Glutamatergic neuron (in vitro differentiated cells): Measurements from ENCODE around the gene CDC27. TPM values are rescaled to one million over a fixed set of nuclear protein-coding genes. Genes with fewer than 3 reads are reported as not detected.

Experiments used
- DNase-seq: peaks from one replicate; pipeline ENCODE4 v3.0.0; 2022
- H3K27ac Mint-ChIP-seq: one replicate; pipeline ENCODE4 v1.8.0; 2020; ENCODE audit warnings: mild to moderate bottlenecking, mixed read lengths, inconsistent platforms; ENCODE audit not compliant: unreplicated experiment
- H3K27me3 Mint-ChIP-seq: one replicate; pipeline ENCODE4 v1.8.0; 2020; ENCODE audit warnings: mild to moderate bottlenecking, moderate library complexity, mixed read lengths, inconsistent platforms; ENCODE audit not compliant: unreplicated experiment
- H3K36me3 Mint-ChIP-seq: one replicate; pipeline ENCODE4 v1.8.0; 2020; ENCODE audit warnings: mild to moderate bottlenecking, mixed read lengths, inconsistent platforms; ENCODE audit not compliant: unreplicated experiment
- H3K4me1 Mint-ChIP-seq: one replicate; pipeline ENCODE4 v1.8.0; 2020; ENCODE audit warnings: mild to moderate bottlenecking, low read depth, mixed read lengths, inconsistent platforms; ENCODE audit not compliant: unreplicated experiment
- H3K4me3 Mint-ChIP-seq: one replicate; pipeline ENCODE4 v1.8.0; 2020; ENCODE audit warnings: mild to moderate bottlenecking, mixed read lengths, inconsistent platforms; ENCODE audit not compliant: unreplicated experiment
- H3K9me3 Mint-ChIP-seq: one replicate; pipeline ENCODE4 v1.8.0; 2020; ENCODE audit warnings: mild to moderate bottlenecking, moderate library complexity, mixed read lengths, inconsistent platforms; ENCODE audit not compliant: unreplicated experiment
- total RNA-seq: library from RNA; stranded (reverse); fragmentation: NEBNext Ultra II Directional; extraction: Animal tissue kit (Norgen Biotek cat#: 25700); gene quantifications from one replicate; pipeline ENCODE4 v1.2.1, GENCODE V29; 2021; ENCODE audit not compliant: unreplicated experiment
- TF ChIP-seq, protein P1 (sequence below): fragments of 200-600 bp; sonication (generic); IDR thresholded peaks from one replicate; pipeline ENCODE4 v1.5.0; 2021; ENCODE audit not compliant: partially characterized antibody, unreplicated experiment

The CDC27 gene
- total RNA-seq, 1 donor from 2014 or later, result 94.6 TPM

- no peak for DNase-seq
- no peak overlapping the region for H3K4me3 Mint-ChIP-seq
- H3K9me3 Mint-ChIP-seq, result peaks cover 1% of the 10 kb centered on the region
- no peaks in the 10 kb centered on the region for H3K36me3 Mint-ChIP-seq
- TF ChIP-seq, protein P1, sequence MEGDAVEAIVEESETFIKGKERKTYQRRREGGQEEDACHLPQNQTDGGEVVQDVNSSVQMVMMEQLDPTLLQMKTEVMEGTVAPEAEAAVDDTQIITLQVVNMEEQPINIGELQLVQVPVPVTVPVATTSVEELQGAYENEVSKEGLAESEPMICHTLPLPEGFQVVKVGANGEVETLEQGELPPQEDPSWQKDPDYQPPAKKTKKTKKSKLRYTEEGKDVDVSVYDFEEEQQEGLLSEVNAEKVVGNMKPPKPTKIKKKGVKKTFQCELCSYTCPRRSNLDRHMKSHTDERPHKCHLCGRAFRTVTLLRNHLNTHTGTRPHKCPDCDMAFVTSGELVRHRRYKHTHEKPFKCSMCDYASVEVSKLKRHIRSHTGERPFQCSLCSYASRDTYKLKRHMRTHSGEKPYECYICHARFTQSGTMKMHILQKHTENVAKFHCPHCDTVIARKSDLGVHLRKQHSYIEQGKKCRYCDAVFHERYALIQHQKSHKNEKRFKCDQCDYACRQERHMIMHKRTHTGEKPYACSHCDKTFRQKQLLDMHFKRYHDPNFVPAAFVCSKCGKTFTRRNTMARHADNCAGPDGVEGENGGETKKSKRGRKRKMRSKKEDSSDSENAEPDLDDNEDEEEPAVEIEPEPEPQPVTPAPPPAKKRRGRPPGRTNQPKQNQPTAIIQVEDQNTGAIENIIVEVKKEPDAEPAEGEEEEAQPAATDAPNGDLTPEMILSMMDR, result no peak
- no peaks in the 10 kb centered on the region for H3K4me1 Mint-ChIP-seq
- H3K27ac Mint-ChIP-seq, result no peak overlapping the region
- H3K27me3 Mint-ChIP-seq, result peaks cover 4% of the 10 kb centered on the region
Observed at GRCh38 chr17:47235506-47235905, 46.4 kb upstream of the CDC27 start.

GRCh38 chr17:47232465-47232864 lies 43.4 kb upstream of the CDC27 start:
- DNase-seq, result no peak
- H3K27me3 Mint-ChIP-seq, result peaks cover 6% of the 10 kb centered on the region
- peaks cover under 1% of the 10 kb centered on the region for H3K36me3 Mint-ChIP-seq
- TF ChIP-seq, protein P1, result no peak
- peaks cover 1% of the 10 kb centered on the region for H3K9me3 Mint-ChIP-seq
- no peak overlapping the region for H3K27ac Mint-ChIP-seq
- no peak overlapping the region for H3K4me3 Mint-ChIP-seq
- no peaks in the 10 kb centered on the region for H3K4me1 Mint-ChIP-seq

DNA sequence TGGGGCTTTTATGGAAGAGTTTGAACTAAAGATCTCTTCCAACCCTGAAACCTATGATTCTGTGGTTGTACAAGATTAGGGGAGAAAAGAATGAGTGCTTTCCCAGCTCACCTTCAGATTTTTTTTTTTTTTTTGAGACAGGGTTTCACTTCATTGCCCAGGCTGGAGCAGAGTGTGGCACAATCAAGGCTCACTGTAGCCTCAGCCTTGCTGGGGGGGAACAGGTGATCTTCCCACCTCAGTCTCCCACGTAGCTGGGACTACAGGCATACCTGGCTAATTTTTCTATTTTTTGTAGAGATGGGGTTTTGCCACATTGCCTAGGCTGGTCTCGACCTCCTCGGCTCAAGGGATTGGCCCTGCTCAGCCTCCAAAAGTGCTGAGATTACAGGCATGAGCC lies 42.8 kb upstream of the CDC27 start:
- H3K4me3 Mint-ChIP-seq, result no peak overlapping the region
- no peak for DNase-seq
- H3K4me1 Mint-ChIP-seq, result no peaks in the 10 kb centered on the region
- H3K27me3 Mint-ChIP-seq, result peaks cover 6% of the 10 kb centered on the region
- H3K27ac Mint-ChIP-seq, result no peak overlapping the region
- TF ChIP-seq, protein P1, result no peak
- peaks cover 1% of the 10 kb centered on the region for H3K9me3 Mint-ChIP-seq
- peaks cover 5% of the 10 kb centered on the region for H3K36me3 Mint-ChIP-seq

DNA sequence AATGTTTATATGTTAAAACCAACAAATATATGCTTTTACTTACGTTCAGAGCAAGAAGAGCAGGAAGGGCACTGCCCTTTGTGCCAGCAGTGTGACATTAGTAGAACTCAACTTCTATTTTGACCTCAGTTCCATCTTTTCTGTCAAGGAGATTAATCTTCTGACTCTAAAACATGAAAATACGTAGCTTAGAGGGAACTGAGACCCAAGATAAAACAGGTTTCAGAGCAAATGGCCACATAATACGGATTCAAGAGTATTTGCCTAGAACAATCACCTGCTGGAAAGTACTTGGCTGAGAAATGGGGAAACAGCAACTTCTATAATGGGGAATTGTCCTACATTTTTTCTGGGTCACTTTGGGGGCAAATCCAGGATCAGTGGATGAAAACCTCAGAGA lies 42.2 kb upstream of the CDC27 start:
- no peak overlapping the region for H3K4me3 Mint-ChIP-seq
- H3K27me3 Mint-ChIP-seq, result peaks cover 6% of the 10 kb centered on the region
- TF ChIP-seq, protein P1, result no peak
- peaks cover 1% of the 10 kb centered on the region for H3K9me3 Mint-ChIP-seq
- H3K36me3 Mint-ChIP-seq, result peaks cover 5% of the 10 kb centered on the region
- H3K4me1 Mint-ChIP-seq, result no peaks in the 10 kb centered on the region
- DNase-seq, result no peak
- H3K27ac Mint-ChIP-seq, result no peak overlapping the region

GRCh38 chr17:47230864-47231263 lies 41.8 kb upstream of the CDC27 start:
- H3K4me1 Mint-ChIP-seq, result no peaks in the 10 kb centered on the region
- H3K4me3 Mint-ChIP-seq, result no peak overlapping the region
- peaks cover 5% of the 10 kb centered on the region for H3K36me3 Mint-ChIP-seq
- no peak for DNase-seq
- peaks cover 6% of the 10 kb centered on the region for H3K27me3 Mint-ChIP-seq
- H3K27ac Mint-ChIP-seq, result no peak overlapping the region
- TF ChIP-seq, protein P1, result no peak
- H3K9me3 Mint-ChIP-seq, result no peaks in the 10 kb centered on the region
